Dermis microvascular lymphatic vessel endothelial cell (primary cell): ENCODE measurements around the gene NR2C2. TPM values are rescaled to one million over a fixed set of nuclear protein-coding genes. Genes with fewer than 3 reads are reported as not detected.

ENCODE experiments used
- total RNA-seq: library from RNA; depleted of rRNA; stranded (reverse); fragments of >200 nt; gene quantifications from 2 replicates; pipeline ENCODE4 v1.2.1, GENCODE V29; 2014

Gene NR2C2
- total RNA-seq, 1 donor from 2014 or later: 16.3 TPM

Other genes with a start within 250 kb of the NR2C2 start
- 86.3 and 122 TPM in 2 replicates for gene FGD5, start 128.6 kb upstream of the NR2C2 start, total RNA-seq
- 21.6 and 23.4 TPM in 2 replicates for gene MRPS25, start 117.7 kb downstream of the NR2C2 start, total RNA-seq
- 15.9 and 19.6 TPM in 2 replicates for gene RBSN, start 151.6 kb downstream of the NR2C2 start, total RNA-seq